Measurements from ENCODE around the gene FGA.
A peak's percentile ranks its signal among the peaks of the same experiment; 100 is the strongest.

Gene FGA

DNA sequence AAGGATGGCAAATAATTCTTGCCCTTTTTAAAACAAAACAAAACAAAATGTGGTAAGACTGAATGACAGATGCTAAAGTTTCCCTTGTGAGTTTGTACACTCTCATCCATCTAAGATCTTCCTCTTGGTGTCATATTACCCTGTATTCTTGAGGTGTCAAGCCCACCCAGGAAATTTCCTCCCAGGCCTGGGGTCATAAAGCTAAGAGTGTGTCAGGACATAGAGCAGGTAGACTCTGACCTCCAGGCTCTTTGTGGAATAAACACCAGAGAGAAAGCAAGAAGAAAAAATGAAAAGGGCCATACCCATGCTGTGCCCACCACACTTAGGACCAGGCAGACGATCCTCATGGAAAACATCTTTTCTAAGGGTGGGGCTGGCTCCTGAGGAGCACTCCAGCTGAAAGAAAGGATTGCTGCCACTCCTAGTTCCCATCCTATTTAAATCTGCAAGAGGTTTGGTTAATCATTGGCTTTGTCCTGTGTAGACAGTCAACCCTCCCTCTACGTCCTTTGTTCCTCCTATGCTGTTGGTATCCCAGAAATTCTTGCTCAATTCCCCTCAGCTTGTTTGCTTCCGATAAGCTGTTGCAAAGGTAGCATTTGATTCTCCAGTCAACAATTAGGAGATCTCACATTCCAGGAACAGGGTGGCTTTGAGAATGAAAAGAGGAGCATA, at the start of gene FGA:
Gene FGA, minus strand, starts transcription at position 414 of the 678 bp plus-strand sequence. Its CDS starts 55 bp downstream, at position 359.
- no peak for DNase-seq (ENCODE audit: low read depth in 2 of 2)

DNA sequence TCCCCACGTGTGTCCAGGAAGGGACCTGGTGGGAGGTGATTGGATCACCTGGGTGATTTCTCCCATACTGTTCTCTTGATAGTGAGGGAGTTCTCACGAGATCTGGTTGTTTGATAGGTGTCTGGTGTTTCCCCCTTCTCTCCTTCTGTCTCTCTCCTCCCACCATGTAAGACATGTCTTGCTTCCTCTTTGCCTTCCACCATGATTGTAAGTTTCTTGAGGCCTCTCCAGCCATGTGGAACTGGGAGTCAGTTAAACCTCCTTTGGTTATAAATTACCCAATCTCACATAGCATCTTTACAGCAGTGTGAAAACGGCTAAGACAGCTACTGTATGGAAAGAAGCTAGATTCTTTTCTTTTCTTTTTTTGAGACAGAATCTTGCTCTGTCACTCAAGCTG, 43.5 kb upstream of the FGA start:
- DNase-seq (ENCODE audit: low read depth in 2 of 2): no peak

DNA sequence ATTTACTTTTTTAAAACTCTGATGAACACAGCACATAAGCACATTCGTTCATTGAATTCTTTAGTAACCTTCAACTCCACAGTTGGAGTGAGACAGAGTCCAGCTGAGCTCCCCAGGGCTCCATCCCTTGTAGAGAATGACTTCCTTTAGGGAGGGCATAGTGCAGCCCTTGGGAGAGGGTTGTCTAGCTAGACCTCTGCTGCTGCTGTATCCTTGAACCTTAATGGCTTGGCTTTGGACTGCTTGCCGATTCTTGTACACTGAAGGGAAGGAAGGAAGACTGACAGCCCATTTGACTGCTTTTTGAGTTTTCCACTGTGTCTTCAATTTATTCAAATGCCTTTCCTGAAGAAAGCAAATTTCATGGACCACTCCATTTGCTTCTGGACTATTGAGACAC, 41.3 kb upstream of the FGA start:
- no peak for DNase-seq (ENCODE audit: low read depth in 2 of 2)

DNA sequence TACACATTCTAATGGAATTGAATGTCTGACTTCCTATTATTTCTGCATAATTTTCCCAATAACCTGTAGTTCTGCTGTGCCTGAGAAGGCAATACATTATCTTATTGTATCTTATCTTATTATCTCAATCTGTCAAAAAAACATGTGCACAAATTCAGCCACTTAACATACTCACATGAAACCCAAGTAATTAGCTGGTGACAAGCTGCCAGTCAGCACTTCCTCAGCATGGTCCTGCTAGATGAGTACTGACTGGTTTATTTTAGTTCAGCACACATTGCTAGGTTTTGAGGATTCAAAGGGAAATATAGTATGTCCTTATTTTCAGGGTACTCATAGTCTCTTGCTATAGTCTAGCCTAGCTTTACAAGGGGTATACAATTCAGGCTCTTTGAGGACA, 39.8 kb upstream of the FGA start:
- no peak for DNase-seq (ENCODE audit: low read depth in 2 of 2)

DNA sequence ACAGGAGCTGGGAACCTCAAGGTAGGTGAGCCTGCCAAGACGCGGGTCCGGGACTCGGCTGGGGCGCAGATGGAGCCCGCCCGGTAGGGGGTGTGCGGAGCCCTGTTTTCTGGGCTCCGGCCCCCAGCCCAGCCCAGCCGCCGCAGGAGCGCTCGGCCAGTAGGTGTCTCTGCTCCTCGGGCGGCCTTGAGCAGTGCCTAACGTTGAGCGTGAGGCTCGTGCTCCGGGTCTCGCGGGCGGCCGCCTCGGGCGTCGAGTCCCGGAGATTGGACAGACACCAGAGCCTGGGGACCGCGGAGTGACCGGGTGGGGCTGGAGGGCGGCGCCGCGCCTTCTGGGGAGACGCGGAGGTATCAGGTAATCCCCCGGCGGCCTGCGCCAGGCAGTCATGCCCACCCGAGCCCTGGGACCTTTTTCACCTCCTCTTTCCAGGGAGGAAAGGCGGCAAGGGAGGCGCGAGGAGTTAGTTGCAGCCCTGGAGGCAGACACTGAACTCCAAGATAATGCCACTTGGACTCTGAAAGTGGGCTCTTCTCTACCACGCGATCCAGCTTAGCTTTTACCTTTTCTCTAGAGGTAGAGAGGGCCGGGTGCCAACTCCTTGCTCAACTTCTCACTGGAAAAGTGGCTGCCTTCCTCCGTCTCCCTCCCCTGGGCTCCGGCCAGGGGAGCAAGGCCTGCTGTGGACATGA, 36.4 kb upstream of the FGA start:
- peak; percentile 7 to 14 for DNase-seq (ENCODE audit: low read depth in 2 of 2)

DNA sequence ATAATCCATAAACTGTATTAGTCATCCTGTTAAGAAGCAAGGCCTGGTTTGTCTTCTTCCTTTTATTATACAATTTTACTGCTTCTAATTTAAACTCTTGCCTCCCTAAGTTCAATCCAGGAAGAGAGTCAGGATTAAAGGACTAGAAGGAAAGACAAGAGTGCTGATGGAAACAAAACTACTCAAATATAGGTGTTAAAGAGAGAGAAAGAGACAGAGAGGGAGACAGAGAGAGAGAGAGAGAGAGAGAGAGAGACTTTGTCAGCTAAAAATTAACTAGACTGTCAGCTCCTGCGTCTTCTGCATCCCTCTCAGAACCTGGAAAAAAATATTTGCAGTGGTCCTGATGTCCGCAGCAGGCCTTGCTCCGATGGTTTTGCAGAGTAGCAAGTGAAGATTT, 35.4 kb upstream of the FGA start:
- DNase-seq (ENCODE audit: low read depth in 2 of 2): no peak

DNA sequence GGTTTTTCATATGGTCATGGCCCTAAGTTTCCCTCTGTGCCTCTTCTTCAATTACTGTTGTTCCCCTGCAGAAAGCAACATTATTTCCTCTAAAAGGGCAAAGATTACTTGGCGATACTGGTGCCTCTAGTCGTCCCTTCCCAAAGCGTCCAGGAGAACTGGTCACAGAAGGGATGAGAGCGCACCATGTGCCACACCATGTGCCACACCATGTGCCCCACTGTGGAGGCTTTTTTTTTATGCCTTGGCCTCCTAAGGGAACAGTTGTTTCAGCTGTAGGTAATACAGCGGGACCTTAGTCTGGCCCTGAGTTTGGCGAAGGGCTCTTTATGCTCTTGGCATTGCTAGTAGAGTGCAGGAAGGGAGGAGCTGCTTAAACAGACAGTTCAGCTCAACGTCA, 33.5 kb upstream of the FGA start:
- no peak for DNase-seq (ENCODE audit: low read depth in 2 of 2)

DNA sequence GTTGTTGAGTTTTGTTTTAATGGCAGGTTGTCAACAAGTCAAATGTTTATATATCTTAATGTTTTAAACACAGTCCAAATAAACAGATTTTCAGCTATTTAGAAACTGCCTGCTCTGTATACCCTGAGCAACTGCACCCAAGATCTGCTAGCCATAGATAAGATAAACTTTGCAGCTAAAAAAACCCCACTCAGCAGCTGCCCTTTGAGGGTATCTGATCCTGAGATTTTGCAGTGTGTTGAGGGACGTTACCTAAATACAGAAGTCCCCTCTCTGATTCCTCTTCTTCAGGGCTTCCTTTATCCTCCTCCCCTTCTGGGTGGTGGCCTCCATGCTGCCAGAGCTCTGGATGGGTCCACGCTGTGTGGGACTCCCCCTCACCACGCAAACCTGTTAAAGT, 32.9 kb upstream of the FGA start:
- DNase-seq (ENCODE audit: low read depth in 2 of 2): no peak

DNA sequence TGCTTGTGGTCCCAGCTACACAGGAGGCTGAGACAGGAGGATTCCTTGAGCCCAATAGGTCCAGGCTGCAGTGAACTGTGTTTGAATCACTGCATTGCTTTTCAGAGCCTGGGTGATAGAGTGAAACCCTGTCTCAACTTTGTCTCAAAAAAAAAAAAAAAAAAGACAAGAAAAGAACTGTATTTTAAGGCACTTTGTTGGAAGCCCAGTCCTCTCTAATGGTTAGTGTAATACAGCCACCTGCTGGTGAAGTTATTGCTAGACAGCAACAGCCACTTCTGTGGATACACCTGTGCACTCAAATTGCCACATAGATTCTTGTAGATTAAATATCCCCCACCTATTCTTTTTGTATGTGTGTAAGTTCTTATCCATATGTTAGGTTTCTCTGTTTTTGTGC, 32.1 kb upstream of the FGA start:
- DNase-seq (ENCODE audit: low read depth in 2 of 2): peak; percentile 4 to 8

DNA sequence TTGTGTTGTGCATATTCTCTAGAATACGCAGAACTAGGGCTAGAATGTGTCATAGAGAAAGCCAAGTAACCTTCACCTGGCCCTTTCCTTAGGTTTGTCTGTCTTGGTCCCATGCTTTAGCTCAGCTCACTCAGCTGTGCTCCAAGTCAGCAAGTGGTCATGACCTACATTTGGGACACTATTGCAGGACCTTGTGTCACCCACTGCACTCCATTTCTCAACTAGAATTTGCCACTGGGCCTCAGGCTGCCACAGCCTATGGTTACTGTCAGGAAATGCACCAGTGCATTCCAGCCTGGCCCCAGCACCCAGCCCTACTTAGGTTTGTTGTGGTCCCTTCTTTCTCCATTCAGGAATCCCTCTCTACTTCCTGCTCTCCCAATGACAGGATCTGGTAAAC, 29.6 kb upstream of the FGA start:
- DNase-seq (ENCODE audit: low read depth in 2 of 2): no peak

DNA sequence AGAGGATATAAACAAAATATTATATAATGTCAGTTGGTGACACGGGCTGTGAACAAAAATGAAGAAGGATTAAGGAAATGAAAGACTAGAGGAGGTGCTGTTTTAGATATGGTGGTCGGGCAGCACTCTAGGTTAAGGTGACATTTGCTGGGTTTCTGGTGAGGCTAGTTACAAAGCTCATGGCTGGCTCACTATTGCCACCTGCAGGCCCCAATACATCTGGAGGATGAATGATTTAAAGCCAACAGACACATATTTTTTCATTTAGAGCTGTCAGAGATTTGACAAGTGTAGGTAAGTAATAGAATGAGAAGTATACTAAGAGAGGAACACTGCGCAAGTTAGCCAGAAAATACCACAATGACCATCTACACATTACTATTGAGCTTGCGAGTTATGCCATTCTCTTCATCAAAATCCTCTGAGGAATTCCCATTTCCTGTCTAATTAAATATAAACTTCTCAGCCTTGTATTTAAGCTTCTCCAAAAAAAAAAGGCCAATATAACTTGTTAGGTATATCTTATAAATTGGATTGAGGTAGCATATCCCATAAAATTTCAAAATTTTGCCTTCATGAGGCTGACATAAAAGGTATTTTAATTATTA, 28.3 kb upstream of the FGA start:
- peak; percentile 5 for DNase-seq (ENCODE audit: low read depth in 2 of 2)

DNA sequence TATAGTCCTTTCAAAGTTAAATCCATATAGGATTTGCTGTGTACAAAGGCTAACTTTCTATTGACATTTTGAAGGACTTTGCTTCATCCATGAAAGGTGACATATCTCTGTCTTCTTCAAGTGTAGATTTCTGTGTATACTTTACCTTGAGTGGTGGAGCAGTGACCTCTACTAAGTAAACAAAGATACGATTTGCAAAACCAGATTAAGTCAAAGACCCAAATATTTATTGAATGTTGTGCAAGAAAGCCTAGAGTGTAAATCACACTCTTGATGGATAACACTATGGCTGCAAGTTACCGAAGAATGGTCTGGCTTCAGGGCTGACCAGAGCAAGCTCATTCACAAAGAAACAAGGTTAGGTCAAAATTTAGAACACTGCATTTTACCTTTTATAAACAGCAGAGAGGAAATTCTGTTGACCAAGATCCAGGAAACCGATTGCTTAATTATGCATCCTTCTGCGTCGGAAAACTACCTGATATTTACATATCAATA, 27.3 kb upstream of the FGA start:
- DNase-seq (ENCODE audit: low read depth in 2 of 2): no peak

DNA sequence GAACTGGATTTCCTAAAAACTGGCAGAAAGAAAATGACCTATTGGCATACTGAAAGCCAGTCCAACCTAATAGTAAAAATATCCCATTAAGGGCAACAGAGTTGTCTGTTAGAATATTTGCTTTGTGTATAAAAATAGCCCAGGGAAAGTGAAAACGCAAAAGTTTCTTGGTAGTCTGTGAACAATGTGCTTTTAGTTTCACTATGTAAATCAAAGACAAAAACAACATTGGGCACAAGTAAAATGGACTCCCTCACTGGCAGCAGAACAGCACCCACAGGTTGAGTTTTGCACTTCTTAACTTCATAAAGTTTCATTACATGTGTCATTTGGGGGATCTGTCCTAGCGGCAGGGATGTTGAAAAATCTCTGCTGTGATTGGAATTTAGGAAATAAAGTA, 26.2 kb upstream of the FGA start:
- DNase-seq (ENCODE audit: low read depth in 2 of 2): no peak

DNA sequence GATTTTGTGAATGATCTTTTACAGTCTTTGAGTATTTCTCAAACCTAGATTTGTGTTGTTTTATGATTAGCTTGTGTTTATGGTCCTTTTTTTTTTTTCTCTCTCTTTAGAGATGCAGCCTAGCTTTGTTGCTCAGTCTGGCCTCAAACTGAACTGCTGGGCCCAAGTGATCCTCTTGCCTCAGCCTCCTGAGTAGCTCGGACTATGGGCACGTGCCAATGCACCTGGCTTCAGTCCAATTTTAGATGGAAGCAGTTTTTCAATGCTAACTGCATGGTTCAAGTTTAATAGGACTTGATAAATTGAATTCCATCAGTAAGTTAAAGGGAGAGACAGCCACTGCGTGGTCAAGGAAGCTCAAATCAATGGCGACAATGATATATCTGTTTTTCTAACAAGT, 25.7 kb upstream of the FGA start:
- no peak for DNase-seq (ENCODE audit: low read depth in 2 of 2)

DNA sequence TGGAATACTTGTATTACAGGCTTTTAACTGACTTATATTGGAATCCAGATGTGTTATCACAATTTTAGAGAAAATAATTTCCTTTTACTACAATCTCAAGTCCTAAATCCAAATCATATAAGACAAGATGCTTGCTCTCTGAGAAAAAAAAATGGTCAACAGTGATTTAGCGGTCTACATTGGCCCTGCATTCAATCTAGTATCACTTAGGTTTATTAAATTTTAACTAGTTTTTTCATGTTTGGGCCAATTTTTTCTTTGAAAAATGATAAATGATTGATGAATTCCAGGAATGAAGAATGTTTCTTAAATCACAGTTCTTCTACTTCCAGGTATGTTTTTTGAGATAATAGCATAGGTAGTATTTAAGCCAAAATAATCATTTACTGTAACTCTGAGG, 24.7 kb upstream of the FGA start:
- no peak for DNase-seq (ENCODE audit: low read depth in 2 of 2)

DNA sequence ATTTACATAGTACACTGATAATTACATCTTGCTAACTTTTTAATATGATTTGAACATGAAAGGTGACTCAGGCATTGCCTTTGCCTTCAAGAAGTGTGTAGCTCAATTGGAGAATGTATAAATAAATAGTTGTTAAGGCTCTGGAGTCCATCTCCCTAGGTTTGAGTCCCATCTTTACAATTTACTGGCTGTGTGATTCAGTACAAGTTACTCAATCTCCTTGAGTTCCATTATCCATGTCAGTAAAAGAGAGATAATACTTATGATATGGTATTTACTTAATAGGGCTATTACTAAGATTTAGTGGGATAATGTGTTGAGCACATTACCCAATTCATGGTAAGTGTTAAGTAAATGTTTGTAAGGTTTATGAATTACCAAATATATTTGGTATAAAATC, 23.8 kb upstream of the FGA start:
- no peak for DNase-seq (ENCODE audit: low read depth in 2 of 2)

DNA sequence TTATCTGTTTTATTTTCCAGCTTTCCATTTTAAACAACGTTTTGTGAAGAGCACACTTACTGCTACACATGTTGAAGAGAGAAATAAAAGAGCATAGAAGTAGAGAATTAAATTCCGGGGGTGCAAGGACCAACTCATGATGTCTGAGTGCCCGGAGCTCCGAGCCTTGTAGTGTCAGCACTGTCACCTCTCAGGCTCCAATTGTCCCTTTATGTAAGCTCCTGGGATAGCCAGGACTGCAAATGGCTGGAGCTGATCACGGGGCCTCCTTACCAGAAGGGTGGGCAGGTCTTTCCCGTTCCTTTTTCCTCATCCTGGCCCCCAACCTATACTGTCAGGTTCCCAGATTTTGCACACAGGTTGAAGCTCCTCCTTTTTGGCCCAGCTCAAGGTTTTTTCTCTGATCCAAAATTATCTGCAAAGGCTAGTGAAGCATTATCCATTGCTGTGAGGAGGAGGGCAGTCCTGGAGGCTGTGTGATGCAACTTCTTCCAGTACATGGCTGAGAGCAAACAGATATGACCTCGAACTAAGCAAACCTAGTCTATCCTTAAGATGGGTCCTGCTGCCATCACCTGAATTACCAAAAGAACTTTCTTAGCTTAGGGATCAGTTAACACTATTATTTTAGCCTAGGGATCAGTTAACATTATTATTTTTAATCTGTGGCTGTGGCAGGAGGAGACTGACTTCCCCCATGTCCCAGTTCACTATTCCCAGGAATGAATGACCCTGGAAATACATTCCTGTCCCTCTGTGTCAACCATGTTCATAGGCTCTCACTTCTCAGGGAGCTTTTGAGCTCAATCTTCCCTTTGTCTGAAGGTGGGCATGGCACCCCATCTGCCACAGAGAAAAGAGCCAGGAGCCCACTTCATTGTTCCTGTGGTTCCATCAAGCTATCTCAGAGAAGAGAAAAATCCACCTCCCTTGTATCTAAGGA, 22.2 kb upstream of the FGA start, which contains the start of gene FGG:
Gene FGG, minus strand, starts transcription at position 185 of the 943 bp plus-strand sequence. Its CDS starts 47 bp downstream, at position 138.
- no peak for DNase-seq (ENCODE audit: low read depth in 2 of 2)

DNA sequence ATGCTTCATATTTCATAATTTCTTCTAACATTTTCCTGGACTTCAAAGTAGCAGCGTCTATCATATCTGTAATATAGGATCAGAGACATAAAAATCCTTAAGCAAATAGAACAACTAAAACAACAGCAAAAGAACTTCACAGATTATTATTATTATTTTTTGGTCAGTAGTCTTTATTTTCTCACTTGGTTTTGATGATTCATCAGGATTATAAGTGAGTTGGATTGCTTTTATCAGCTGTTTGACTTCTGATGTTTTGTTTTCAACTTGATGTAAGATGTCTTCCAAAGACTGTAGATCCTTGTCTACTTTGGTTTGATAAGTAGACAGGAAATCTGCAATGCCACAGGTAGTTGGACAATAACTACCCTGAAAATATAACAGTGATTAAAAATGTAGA, 21.3 kb upstream of the FGA start:
- no peak for DNase-seq (ENCODE audit: low read depth in 2 of 2)

DNA sequence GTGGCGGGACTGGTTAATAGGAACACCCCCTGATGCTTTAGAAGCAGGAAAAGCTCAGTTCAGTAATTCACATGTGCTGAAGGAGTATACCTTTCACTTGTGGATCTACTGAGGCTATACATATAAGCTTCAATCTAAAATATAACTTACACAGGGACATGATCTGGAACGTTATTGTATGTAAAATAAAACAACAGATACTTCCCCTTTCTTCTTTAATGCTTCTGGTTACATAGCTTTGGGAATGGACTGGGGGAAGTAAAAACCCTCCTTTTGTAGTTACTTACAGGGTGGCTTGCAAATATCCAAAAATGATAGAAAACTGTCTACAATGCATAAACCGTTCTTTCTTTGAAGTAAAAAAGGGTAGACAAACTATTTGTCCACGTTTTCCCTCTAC, 20.0 kb upstream of the FGA start:
- no peak for DNase-seq (ENCODE audit: low read depth in 2 of 2)

DNA sequence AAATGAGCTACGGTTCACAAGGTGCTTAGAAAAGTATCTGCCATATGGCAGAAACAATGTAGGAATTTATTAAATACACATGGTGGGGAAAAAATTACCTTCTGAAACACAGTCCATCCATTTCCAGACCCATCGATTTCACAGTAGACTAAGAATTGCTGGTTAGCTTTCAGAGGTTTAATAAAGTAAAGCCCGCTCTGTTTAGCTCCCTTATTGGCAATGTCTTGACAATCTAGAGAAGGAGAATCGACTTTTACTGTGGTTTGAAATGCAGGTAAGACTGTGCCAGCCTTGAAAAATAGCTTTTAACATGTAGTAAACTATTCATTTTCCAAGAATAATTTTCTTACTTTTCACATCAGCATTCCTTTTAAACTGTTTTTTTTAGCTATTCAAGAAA, 19.0 kb upstream of the FGA start:
- DNase-seq (ENCODE audit: low read depth in 2 of 2): no peak

DNA sequence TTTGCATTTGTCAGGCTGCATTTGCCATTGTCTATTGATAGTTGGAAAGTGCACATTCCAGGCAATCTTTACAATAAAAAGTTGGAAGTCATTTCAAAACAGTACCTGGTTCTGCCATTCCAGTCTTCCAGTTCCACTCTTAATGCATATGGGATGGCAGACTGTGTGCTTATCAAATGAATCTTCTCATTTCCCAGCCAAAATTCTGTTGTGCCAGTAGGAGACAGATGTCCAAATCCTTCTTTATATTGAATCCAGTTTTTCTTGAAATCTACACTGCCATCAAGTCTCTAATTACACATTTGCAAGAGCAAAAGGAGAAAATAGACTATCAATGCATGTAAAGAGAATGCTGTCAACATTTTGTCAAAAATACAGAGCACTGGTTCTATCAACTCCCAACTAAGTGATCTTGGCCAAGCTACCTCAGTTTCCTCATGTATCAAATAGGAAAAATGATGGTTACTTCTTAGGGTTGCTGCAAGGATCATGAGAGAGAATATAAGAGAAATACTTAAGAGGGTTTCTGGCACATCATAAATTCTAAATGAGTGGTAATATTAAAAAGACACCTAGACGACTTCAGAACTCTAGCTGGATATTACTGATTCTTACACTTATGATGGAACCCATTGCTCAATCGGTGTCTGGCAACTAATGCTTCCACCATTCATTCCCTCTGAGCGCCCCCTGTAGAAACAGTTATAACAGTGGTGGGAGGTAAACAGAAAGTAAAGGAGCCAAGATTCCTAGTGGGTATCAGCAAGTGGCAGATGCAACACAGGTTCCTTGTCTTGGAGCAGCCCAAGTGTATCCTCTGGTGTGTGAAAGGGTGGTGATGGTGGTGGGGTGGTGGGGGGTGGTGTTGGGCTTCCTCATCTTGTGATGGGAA, 18.1 kb upstream of the FGA start:
- DNase-seq (ENCODE audit: low read depth in 2 of 2): no peak

Measured in fibroblast of skin of left quadriceps (primary cell).